GM19372 (cell line): Measurements from ENCODE around the gene XAF1.
"Not testable (repeated sequence)": the region's sequence is repeated elsewhere in the genome, so short reads cannot be mapped to it uniquely, and the experiment has no call there.

Experiments used
- ATAC-seq: cut with Tn5 transposase; IDR thresholded peaks from one replicate; pipeline ENCODE4 v1.9.1; 2021; ENCODE audit warnings: mild to moderate bottlenecking, low read depth, moderate library complexity; ENCODE audit not compliant: unreplicated experiment

The XAF1 gene, protein sequence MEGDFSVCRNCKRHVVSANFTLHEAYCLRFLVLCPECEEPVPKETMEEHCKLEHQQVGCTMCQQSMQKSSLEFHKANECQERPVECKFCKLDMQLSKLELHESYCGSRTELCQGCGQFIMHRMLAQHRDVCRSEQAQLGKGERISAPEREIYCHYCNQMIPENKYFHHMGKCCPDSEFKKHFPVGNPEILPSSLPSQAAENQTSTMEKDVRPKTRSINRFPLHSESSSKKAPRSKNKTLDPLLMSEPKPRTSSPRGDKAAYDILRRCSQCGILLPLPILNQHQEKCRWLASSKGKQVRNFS

DNA sequence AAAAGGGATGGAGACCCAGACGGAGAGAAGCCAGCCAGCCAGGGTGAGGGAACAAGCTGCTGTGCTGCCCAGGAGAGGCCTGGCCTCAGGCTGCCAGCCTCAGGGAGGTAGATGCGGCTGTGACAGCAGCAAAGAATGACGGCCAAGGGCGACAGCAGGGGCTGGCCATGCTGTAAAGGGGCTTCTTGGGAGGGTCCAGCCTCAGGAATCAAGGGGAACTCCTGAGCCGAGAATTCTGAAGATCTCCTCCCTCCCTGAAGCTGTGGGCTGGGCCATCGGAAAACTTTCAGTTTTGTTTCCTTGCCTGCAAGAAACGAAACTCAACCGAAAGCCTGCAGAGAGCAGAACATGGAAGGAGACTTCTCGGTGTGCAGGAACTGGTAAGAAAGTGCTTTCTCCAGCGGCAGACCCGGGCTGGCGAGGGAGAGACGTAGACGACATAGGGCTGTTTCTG lies at the start of gene XAF1:
XAF1 (plus strand) TSS at position 316 of the 454 bp plus-strand sequence; CDS start at position 349, 33 bp downstream.
- no peak for ATAC-seq

DNA sequence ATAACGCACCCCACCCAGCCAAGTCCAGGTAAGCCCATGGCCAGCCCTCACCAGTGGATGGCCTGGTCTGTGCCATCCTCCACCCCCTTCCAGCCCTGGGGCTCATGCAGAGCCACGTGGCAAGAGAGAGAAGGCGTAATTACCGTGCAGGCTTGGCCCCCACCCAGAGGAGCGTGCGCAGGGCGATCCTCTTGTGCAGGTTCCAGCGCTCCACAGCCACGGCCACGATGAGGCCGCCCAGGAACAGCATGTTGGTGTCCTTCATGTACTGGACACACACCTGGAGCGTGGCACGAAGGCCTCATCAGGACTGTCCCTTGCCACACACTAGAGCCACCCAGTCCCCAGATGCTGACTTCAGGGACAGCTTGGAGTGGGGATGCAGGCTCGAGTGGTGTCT lies 49.3 kb upstream of the XAF1 start:
- ATAC-seq, result no peak

DNA sequence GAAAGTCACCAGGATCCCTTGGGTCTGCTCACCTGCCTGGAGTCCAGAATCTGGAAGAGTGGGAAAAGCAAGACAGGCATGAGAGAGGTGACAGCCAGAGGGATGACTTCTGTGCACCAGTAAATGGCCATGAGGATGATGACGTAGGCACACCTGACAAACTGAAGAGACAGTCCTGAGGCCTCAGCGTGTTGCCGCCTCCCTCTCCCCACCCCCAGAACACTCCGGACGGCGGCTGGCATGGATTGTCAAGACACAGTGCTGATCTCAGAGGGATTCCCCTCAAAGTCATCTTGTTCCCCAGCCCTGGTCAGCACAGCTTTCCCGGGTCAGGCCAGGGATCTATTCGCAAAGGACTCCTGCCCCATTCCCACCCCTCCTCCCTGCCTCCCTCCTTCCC lies 48.9 kb upstream of the XAF1 start:
- ATAC-seq, result no peak

DNA sequence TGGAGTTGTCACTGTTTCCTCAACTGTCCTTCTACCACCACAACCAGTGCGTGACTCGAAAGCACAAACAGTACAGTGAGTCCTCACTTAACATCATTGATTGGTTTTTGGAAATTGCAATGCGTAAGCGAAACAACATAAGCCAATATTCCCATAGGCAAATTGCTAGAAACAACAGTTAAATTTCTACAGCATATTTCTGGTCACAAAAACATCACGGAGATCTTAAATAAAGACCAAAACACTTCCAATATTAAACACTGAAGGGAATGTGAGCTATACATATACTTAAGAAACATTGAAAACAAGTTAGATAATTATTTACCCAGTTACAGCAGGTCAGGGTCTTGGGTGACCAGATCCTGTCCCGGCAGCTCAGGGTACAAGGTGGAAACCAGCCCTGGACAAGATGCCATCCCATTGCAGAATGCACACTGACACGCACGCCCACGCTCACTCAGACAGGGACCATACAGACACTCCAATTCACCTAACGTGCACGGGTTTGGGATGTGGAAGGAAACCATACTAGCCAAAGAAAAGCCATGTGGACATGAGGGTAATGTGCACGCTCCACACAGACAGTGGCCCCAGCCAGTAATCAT lies 47.4 kb upstream of the XAF1 start:
- no peak for ATAC-seq

DNA sequence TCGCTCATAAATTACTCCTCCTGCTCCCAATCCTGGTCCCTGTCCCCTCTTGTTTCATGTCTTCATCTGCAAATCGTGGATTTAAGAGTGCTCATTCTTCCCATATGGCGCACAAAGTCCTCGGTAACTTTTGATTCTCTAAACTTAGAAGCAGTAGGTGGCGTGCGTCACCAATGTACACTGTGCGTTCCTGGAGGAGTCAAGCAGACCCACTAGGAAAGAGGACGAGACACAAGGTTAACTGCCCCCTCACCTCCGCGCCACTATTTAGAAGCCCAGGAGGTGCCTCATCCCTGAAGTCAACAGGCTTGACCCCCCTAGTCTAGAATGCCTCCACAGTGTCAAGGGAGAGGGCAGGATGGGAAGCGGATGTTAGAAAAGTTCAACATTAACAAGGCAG lies 45.5 kb upstream of the XAF1 start:
- ATAC-seq, result no peak

DNA sequence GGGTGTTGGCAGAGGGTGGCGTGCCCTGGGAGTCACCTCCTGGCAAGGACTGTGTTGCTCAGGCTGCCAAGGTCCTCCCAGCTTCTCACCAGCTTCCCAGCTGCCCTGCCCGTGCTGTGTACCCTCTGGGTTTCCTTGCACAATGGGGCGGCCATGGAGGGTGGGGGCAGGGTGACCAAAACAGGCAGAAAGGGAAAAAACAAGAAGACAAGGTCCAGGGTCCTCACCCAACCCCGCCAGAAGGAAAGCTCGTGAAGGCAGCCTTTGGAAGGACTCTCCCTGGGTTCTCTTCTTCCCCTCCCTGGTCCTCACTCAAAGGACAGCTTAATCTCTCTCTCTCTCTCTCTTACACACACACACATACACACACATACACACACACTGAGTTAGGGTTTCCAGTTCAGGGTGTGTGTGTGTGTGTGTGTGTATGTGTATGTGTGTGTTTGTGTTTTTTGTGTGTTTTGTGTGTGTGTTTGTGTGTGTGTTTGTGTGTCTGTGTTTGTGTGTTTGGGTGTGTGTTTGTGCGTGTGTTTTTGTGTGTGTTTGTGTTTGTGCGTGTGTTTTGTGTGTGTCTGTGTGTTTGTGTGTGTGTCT lies 44.7 kb upstream of the XAF1 start:
- ATAC-seq, result no peak

DNA sequence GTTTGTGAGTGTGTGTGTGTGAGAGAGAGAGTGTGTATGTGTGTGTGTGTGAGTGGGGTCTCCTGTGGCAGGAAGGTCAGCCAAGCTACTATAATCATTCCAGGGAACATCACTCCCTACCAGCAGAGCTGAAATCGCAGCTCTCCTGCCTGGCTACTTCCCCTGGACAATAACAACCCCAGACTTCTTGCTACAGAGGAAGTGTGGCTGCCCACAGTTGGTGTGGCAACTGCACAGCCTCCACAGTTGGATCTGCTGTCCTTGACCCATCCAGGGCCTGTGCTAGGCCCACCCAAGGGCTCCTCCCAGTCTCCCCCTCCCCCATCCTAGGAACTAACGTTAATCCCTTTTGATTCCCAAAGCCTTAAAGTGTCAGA lies 44.2 kb upstream of the XAF1 start:
- ATAC-seq, result no peak

DNA sequence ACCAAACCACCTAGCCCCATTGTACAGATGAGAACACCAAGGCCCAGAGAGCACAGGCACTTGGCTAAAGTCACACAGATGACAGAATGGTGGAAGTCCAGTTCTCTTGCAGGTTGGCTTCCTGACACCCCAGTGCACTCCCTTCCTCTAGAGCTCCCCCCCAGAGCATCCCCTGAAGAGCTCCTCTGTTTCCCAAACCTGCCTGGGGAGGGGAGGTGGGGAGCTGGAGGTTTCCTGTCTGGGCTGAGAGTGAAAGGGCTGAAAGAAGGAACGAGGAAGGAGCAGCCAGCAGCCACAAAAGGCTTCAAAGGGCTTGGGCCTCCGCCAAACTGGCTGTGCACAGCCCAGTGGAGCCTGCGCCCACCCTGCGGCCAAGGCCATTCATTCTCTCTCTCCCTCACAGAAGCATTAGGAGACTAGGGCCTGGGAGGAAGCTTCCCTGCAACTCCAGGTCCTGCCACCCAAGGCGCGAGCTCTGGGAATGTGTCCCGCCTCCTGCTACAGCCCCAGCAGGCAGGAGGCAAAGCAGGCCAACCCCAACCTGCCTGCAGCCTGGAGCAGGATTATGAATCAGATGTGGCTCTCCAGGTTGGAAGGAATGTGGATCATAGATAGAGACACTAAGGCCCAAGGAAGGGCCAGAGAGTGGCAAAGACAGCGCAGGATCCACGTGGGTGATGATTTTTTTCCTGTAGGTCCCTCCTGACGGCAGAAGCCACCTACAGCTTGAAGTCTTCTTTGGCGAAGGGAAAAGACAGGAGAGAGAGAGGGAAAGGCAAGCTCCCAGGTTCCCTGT lies 43.6 kb upstream of the XAF1 start:
- no peak for ATAC-seq

DNA sequence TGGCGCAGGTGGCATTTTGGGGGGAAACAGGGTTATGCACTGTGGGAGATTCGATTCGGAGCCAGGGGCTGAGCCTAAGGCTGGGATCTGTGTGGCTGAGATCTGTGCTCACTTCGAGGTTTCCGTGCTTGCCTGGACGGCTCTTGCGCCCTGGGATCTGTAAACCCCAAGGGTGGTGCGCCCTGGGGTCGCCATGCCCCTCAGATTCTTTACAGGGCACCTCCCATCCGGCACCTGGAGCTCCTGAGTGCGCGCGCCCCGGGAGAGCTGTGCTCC lies 43.1 kb upstream of the XAF1 start:
- no peak for ATAC-seq

DNA sequence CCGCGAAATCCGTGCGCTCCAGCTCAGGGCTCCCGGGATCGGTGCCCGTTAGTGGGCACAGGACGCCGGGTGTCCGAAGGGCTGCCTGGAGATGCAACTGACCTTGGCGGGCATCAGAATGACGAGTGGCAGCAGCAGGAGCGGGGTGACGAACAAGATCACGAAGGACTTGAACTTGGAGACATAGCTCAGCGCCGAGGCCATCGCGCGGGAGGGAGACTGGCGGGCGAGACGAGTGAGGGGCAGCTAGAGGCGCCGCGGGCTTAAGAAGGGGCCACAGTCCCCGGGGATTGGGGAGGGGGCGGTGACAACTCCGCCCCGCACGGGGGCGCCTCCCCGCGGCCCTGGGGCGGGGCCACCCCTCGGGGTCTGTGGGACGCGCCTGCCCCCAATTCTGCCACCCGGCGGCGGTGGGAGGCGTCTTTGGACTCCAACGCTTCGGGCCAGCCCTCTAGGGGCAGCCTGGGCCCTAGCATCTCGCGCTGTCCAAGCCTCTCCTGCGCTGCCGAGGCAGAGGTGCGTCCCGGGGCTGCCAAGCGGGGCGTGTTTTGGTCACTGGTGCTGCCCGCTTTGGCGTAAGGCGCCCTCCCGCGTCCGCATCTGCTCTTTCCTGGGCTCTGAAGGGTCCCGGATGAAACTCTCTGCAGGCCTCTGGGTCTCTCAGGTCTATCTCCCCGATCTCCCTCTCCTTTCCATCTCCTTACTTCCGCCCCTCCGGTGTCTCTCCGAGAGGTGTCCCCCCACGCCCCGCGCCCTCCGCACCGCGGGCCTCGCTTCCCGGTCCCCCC lies 42.5 kb upstream of the XAF1 start, which contains the start of gene SLC13A5:
SLC13A5 (minus strand) TSS at position 240 of the 788 bp plus-strand sequence; CDS start at position 204, 36 bp downstream.
- no peak for ATAC-seq

DNA sequence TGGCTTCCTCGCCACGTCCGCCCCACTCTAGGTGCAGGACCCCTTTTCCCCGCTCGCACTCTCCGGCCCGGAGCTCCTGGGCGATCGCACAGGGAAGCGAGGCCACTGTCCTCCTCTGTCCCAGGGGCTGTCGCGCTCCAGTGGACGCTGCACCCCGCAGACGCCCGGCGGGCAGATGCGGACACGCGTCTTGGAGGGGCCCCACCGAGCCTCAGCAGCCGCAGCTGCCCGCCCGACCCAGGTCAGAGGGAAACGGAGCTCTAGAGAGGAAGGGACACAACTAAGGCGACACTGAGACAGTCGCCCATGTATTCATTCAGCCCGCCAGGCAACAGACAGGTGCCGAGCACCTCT lies 42.0 kb upstream of the XAF1 start:
- no peak for ATAC-seq

DNA sequence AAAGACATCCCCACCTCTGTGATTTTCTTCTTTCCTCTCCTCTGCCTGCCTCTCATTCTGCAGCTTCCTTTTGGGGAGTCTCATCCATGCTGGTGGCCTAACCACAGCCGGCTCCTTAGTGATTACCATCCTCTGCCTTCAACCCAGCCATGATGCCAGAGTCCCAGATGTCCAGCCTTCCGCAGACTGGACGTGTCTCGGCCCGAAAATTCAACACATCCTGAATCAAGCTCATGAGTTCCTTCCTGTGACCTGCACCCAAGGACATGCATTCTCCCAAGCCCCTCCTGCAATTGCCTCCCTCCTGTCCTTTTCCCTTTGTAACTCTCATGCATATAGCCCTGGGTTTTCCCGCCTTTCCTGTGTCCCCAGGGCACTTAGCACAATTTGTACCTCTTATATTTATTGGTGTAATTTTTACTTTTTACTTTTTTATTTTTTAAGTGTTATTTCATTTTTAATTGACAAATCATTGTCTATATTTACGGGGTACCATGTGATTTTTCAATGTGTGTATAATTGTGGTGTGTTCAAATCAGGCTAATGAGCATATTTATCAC lies 41.5 kb upstream of the XAF1 start:
- ATAC-seq, result no peak

DNA sequence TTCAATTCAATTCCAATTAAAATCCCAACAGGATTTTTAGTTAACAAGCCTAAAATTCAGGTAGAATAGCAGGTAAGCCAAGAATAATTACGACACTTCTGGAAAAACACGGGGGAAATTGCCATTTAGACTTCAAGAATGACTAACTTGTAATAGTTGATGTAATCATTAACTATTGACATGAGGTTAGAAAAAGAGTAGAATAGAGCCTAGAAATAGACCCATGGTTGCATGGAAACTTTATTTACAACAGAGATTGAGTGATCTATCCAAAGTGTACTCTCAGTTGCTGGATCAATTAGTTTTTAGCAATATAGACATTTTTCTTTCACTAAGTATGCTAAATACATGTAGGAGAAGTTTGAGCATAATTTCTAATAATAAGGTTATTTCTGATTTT lies 39.1 kb upstream of the XAF1 start:
- ATAC-seq, result no peak

DNA sequence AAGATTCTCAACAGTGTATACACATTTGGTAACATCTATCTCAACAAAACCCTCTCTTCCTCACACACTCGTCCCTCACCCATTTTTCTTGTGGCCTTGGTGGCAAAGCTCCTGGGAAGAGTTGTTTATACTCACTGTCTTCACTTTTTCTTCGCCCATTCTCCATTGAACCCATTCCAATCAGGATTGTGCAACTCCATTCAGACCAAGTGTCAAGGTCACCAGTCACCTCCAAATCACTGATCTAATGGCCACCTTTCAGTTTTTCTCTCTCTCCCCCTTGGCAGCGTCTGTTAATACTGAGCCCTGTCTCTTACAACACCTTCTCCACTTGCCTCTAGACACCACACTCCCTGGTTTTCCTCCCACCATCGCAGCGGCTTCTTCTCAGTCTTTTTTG lies 34.1 kb upstream of the XAF1 start:
- ATAC-seq, result no peak

DNA sequence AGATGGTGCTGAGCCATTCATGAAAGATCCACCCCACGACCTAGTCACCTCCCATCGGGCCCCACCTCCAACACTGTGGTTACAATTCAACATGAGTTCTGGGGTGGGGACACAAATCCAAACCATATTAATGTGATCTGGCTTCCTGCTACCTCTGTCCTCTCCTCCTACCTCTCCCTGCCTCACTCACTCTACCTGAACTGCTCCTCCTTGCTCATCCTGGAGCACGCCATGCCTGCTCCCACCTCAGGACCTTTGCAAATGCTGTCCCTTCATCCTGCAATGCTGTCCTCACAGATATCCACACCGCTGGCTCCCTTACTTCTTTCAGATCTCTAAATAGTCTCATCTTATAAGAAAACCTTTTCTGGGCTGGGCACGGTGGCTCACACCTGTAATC lies 31.8 kb upstream of the XAF1 start:
- ATAC-seq, result no peak

DNA sequence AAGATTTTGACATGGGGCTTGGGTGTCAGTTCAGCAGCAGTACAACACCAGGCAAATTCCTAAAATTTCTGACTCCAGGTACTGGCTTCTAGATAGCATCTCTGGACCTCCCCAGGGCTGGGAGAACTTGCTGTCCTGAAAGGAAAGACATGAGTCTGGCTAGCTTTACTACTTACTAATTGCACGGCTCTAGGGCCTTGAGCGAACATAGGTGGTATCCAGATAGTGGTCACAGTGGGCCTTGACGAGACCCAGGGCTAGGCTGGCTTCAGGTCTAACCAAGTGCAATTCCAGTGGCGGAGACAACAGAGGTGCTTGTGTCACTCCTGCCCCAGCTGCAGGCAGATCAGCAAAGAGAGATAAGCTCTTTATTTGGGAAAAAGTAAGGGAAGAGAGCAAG lies 26.3 kb upstream of the XAF1 start:
- no peak for ATAC-seq

DNA sequence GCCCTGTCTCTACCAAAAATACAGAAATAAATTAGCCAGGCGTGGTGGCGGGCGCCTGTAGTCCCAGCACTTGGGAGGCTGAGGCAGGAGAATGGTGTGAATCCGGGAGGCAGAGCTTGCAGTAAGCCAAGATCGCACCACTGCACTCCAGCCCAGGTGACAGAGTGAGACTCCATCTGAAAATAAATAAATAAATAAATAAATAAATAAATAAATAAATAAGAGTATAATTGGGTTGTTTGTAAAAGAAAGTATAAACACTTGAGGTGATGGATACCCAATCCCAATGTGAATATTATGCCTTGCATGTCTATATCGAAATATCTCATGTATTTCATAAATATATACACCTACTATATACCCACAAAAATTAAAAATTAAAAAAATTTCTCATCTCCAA lies 9.2 kb upstream of the XAF1 start:
- not testable (repeated sequence) for ATAC-seq

DNA sequence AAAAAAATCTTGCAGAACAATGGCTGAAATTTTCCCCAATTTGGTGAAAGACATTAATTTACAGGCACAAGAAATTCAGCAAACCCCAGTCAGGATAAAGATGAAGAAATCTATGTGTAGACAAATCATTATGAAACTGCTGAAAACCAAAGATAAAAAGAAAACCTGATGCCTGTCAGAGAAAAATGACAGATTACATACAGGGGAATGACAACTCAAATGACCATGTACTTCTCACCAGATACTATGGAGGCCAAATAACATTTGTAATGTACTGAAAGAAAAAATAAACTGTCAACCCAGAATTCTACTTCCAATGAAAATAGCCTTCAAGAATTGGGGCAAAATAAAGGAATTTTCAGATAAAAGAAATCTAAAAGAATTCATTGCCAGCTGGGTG lies 7.2 kb upstream of the XAF1 start:
- ATAC-seq, result no peak

DNA sequence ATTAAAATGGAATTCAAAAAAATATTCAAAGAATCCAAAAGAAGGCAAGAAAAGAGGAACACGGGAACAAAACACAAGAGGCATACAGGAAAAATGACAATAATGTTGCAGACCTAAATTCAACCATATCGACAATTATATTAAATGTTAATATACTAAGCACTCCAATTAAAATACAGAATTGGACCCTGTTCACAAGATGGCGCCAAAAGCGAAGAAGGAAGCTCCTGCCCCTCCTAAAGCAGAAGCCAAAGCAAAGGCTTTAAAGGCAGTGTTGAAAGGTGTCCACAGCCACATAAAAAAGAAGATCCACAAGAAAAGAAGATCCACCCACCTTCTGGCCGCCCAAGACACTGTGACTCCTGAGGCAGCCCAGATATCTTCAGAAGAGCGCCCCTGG lies 6.3 kb upstream of the XAF1 start:
- ATAC-seq, result no peak
